Stomach (tissue), 9 donors: ENCODE measurements around the gene METTL17. TPM values are rescaled to one million over a fixed set of nuclear protein-coding genes. Genes with fewer than 3 reads are reported as not detected.

Source experiments
- DNase-seq, 2 donors: peaks; one replicate each; pipeline versions ENCODE4 v3.0.0 to v3.0.0-alpha.2; 2013 to 2019
- H3K27ac ChIP-seq, 5 donors: fragments of 200-600 bp in 4 of 5; sonication (generic) in 4 of 5; one replicate each; pipeline ENCODE4 v1.5.1; 2013 to 2019; ENCODE audit warnings: mild to moderate bottlenecking in 1 of 5, moderate library complexity in 1 of 5
- H3K27me3 ChIP-seq, 3 donors: fragments of 200-600 bp; sonication (generic); one replicate each; pipeline ENCODE4 v1.5.1; 2017 to 2019; ENCODE audit warnings: mixed run types in 1 of 3
- H3K36me3 ChIP-seq, 4 donors: fragments of 200-600 bp; sonication (generic); 1 replicate in 3 of 4; 2 replicates in 1 of 4; pipeline ENCODE4 v1.5.1; 2016 to 2019
- H3K4me1 ChIP-seq, 4 donors: fragments of 200-600 bp; sonication (generic); one replicate each; pipeline ENCODE4 v1.5.1; 2016 to 2019
- H3K4me3 ChIP-seq, 4 donors: fragments of 200-600 bp; sonication (generic) in 3 of 4; one replicate each; pipeline ENCODE4 v1.5.1; 2016 to 2019; ENCODE audit warnings: mild to moderate bottlenecking in 1 of 4
- H3K9me3 ChIP-seq, 4 donors: fragments of 200-600 bp; sonication (generic); one replicate each; pipeline ENCODE4 v1.5.1; 2016 to 2019
- CTCF ChIP-seq, 7 experiments: fragments of 450-650 bp in 4 of 7; fragments of 200-600 bp in 3 of 7; sonication (generic) in 3 of 7; IDR thresholded peaks; one replicate each; pipeline ENCODE4 v1.5.1; 2016 to 2019; ENCODE audit warnings: antibody characterized with exemption in 7 of 7, control low read depth in 2 of 7, mild to moderate bottlenecking in 1 of 7
- EP300 ChIP-seq: sonication (generic); formaldehyde crosslinking; IDR thresholded peaks from one replicate; pipeline ENCODE4 v1.6.1; 2017; ENCODE audit warnings: antibody characterized with exemption
- POLR2A ChIP-seq, 4 donors: fragments of 450-650 bp; IDR thresholded peaks; one replicate each; pipeline ENCODE4 v1.6.1; 2016; ENCODE audit warnings: antibody characterized with exemption in 4 of 4, control low read depth in 2 of 4, mild to moderate bottlenecking in 1 of 4, moderate library complexity in 1 of 4
- POLR2AphosphoS5 ChIP-seq, 3 donors: sonication (generic); formaldehyde crosslinking; IDR thresholded peaks; one replicate each; pipeline ENCODE4 v1.6.1; 2016; ENCODE audit warnings: antibody characterized with exemption in 3 of 3
- WGBS, 5 donors: extraction: QIAGEN DNeasy Blood & Tissue Kit in 3 of 5; methylation state at CpG; one replicate each; pipeline versions ENCODE4 v1.1.5 to v1.1.7; 2013 to 2018; 5-methylcytosine and 5-hydroxymethylcytosine counted together
- intact Hi-C: fragments of 100-400 bp; cut with DNase I; formaldehyde crosslinking; loops from one replicate; pipeline ENCODE4 v1.15.1; 2023; ENCODE audit warnings: low total_unique reads
- polyA plus RNA-seq, 3 donors: library from polyadenylated mRNA; stranded (reverse); fragments of 200-250 nt; gene quantifications; one replicate each; pipeline ENCODE4 v1.2.3, GENCODE V29; 2013
- total RNA-seq, 5 donors: library from RNA; depleted of rRNA; stranded (reverse); fragments of >200 nt; gene quantifications; one replicate each; pipeline versions ENCODE4 v1.1.0 to v1.2.3, GENCODE V29; 2014 to 2016
- donor health status: healthy with polysubstance abuse.
- donor health status: Bipolar disorder and iron deficiency.
- donor health status: healthy.

The METTL17 gene
- total and polyA plus RNA-seq, 8 donors: 31.8 to 304 (median 88.7) TPM

- H3K27me3 ChIP-seq: no peaks in the 10 kb centered on the region
- no peak overlapping the region for H3K4me3 ChIP-seq
- peaks cover 15 to 31% (median 26%) of the 10 kb centered on the region in 4 donors for H3K4me1 ChIP-seq
- H3K36me3 ChIP-seq: peaks cover 0 to 3% (median 2%) of the 10 kb centered on the region in 4 donors
- TF ChIP-seq POLR2AphosphoS5 (IDR thresholded peaks at IDR 0.05): peak in 2 of 3 donors; percentile 11 to 37
- TF ChIP-seq POLR2A (IDR thresholded peaks at IDR 0.05): no peak
- H3K27ac ChIP-seq: peak overlapping the region in 1 of 5 donors; percentile 43
- intact Hi-C loops: no loop called here
- peak in 1 of 2 donors; percentile 38 for DNase-seq
- no peaks in the 10 kb centered on the region for H3K9me3 ChIP-seq
- 43 to 50% (median 49%) methylated on average over 2 of the region's 2 CpGs for WGBS, 5 donors
Measured at GRCh38 chr14:20986811-20987210, 3.0 kb upstream of the METTL17 start.

GRCh38 chr14:20988717-20989470 lies 886 bp upstream of the METTL17 start:
- WGBS, 5 donors: 84 to 90% (median 87%) methylated on average over 15 of the region's 15 CpGs
- intact Hi-C loops: no loop called here

GRCh38 chr14:20989471-20989786 lies 351 bp upstream of the METTL17 start:
- WGBS, 5 donors: 0 to 1% (median 1%) methylated on average over 11 of the region's 11 CpGs
- intact Hi-C loops: no loop called here
- Histone ChIP-seq H3K36me3 (peaks cover 18 to 30% (median 28%) of the 10 kb centered on the region in 4 donors), H3K4me1 (peaks cover 16 to 40% (median 31%) of the 10 kb centered on the region in 4 donors), H3K4me3 (peak overlapping the region; percentile 78 to 98 (median 83)), H3K27ac (peak overlapping the region; percentile 66 to 85 (median 81)), H3K27me3 (no peaks in the 10 kb centered on the region), H3K9me3 (no peaks in the 10 kb centered on the region)
- TF ChIP-seq POLR2A (IDR thresholded peaks at IDR 0.05): no peak
- no peak for TF ChIP-seq CTCF (IDR thresholded peaks at IDR 0.05)
- no peak for TF ChIP-seq POLR2AphosphoS5 (IDR thresholded peaks at IDR 0.05)
- no peak for TF ChIP-seq EP300
- DNase-seq: no peak

More at GRCh38 chr14:20988717-20989470, 886 bp upstream of the METTL17 start:
- Histone ChIP-seq H3K4me1 (peaks cover 16 to 40% (median 31%) of the 10 kb centered on the region in 4 donors), H3K9me3 (no peaks in the 10 kb centered on the region), H3K36me3 (peaks cover 14 to 24% (median 23%) of the 10 kb centered on the region in 4 donors), H3K27me3 (no peaks in the 10 kb centered on the region), H3K27ac (peak overlapping the region; percentile 25 to 85 (median 81)), H3K4me3 (peak overlapping the region; percentile 78 to 98 (median 83))
- no peak for TF ChIP-seq CTCF (IDR thresholded peaks at IDR 0.05)
- TF ChIP-seq POLR2A (IDR thresholded peaks at IDR 0.05): no peak
- TF ChIP-seq POLR2AphosphoS5 (IDR thresholded peaks at IDR 0.05): no peak
- TF ChIP-seq EP300: no peak
- no peak for DNase-seq

- Histone ChIP-seq H3K4me1 (peaks cover 4 to 17% (median 9%) of the 10 kb centered on the region in 4 donors), H3K4me3 (no peak overlapping the region), H3K36me3 (peaks cover 43 to 63% (median 61%) of the 10 kb centered on the region in 4 donors), H3K27ac (no peak overlapping the region), H3K27me3 (no peaks in the 10 kb centered on the region), H3K9me3 (no peaks in the 10 kb centered on the region)
- TF ChIP-seq POLR2A (IDR thresholded peaks at IDR 0.05): no peak
- TF ChIP-seq POLR2AphosphoS5 (IDR thresholded peaks at IDR 0.05): no peak
- no peak for TF ChIP-seq CTCF (IDR thresholded peaks at IDR 0.05)
- TF ChIP-seq EP300: no peak
- no peak for DNase-seq
- 81 to 88% (median 82%) methylated on average over 14 of the region's 14 CpGs for whole genome bisulfite sequencing, 5 donors
- intact Hi-C loops: no loop called here
Measured at GRCh38 chr14:20996521-20996920, 6.7 kb downstream of the METTL17 start.

- Histone ChIP-seq H3K27ac (no peak overlapping the region), H3K4me1 (peaks cover 0 to 11% (median 3%) of the 10 kb centered on the region in 4 donors), H3K9me3 (no peaks in the 10 kb centered on the region), H3K4me3 (no peak overlapping the region), H3K36me3 (peaks cover 40 to 58% (median 55%) of the 10 kb centered on the region in 4 donors), H3K27me3 (no peaks in the 10 kb centered on the region)
- 40 to 70% (median 46%) methylated on average over 4 of the region's 4 CpGs for WGBS, 5 donors
- TF ChIP-seq EP300: no peak
- TF ChIP-seq POLR2A (IDR thresholded peaks at IDR 0.05): no peak
- no peak for TF ChIP-seq CTCF (IDR thresholded peaks at IDR 0.05)
- TF ChIP-seq POLR2AphosphoS5 (IDR thresholded peaks at IDR 0.05): no peak
- DNase-seq: peak in 1 of 2 donors; percentile 57
- intact Hi-C loops: no loop called here
Measured at GRCh38 chr14:20997115-20997514, 7.3 kb downstream of the METTL17 start.
